ENCODE measurements around the gene ETV5. TPM values are rescaled to one million over a fixed set of nuclear protein-coding genes. Genes with fewer than 3 reads are reported as not detected.
A peak's percentile ranks its signal among the peaks of the same experiment; 100 is the strongest.

ETV5 gene
- polyA plus RNA-seq, 3 donors, result 0.07 to 1.2 (median 0.88) TPM

- no peak overlapping the region for H3K9ac ChIP-seq (ENCODE audit: insufficient read depth, low read length, poor library complexity, severe bottlenecking)
- no peaks in the 10 kb centered on the region for H3K79me2 ChIP-seq (ENCODE audit: insufficient read depth, low read length)
- no peak overlapping the region for H3K4me2 ChIP-seq (replicated peaks; ENCODE audit: extremely low read depth, low read length, poor library complexity, severe bottlenecking)
- H3K4me1 ChIP-seq (ENCODE audit: control insufficient read depth in 1 of 2, insufficient read depth in 2 of 2, low read length in 2 of 2), result no peaks in the 10 kb centered on the region
- no peaks in the 10 kb centered on the region for H3K36me3 ChIP-seq (replicated peaks in 1 of 2; ENCODE audit: control insufficient read depth in 1 of 2, insufficient read depth in 2 of 2, low read length in 2 of 2)
- peak overlapping the region in 1 of 7 donors; percentile 34 for H3K27ac Mint-ChIP-seq
- no peaks in the 10 kb centered on the region for H4K20me1 ChIP-seq (ENCODE audit: insufficient read depth, low read length)
- 83% methylated on average over 2 of the region's 2 CpGs for WGBS (ENCODE audit: insufficient coverage)
- H3K9me3 ChIP-seq (replicated peaks in 1 of 2; ENCODE audit: control insufficient read depth in 1 of 2, insufficient read depth in 1 of 2, low read length in 2 of 2), result no peaks in the 10 kb centered on the region
- peaks cover 0 to 2% (median 0%) of the 10 kb centered on the region in 3 donors for H3K27me3 Mint-ChIP-seq (ENCODE audit: low read depth in 3 of 3)
- H3K4me3 ChIP-seq (replicated peaks in 1 of 3; ENCODE audit: low read depth in 2 of 3, low read length in 3 of 3), result no peak overlapping the region
- no peak for DNase-seq
- H3K27me3 ChIP-seq (ENCODE audit: control insufficient read depth in 2 of 2, insufficient read depth in 2 of 2, low read length in 2 of 2), result no peaks in the 10 kb centered on the region
- peaks cover 2 to 7% of the 10 kb centered on the region in 2 donors for H3K36me3 Mint-ChIP-seq
- no peaks in the 10 kb centered on the region for H3K9me3 Mint-ChIP-seq
- no peak overlapping the region for H3K27ac ChIP-seq (ENCODE audit: low read depth in 1 of 2, low read length in 2 of 2)
- H3K4me3 Mint-ChIP-seq, result no peak overlapping the region
- intact Hi-C loops (cut with micrococcal nuclease), result no loop called here
- H3K4me1 Mint-ChIP-seq, result no peaks in the 10 kb centered on the region
- TF ChIP-seq, protein P1, sequence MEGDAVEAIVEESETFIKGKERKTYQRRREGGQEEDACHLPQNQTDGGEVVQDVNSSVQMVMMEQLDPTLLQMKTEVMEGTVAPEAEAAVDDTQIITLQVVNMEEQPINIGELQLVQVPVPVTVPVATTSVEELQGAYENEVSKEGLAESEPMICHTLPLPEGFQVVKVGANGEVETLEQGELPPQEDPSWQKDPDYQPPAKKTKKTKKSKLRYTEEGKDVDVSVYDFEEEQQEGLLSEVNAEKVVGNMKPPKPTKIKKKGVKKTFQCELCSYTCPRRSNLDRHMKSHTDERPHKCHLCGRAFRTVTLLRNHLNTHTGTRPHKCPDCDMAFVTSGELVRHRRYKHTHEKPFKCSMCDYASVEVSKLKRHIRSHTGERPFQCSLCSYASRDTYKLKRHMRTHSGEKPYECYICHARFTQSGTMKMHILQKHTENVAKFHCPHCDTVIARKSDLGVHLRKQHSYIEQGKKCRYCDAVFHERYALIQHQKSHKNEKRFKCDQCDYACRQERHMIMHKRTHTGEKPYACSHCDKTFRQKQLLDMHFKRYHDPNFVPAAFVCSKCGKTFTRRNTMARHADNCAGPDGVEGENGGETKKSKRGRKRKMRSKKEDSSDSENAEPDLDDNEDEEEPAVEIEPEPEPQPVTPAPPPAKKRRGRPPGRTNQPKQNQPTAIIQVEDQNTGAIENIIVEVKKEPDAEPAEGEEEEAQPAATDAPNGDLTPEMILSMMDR (IDR thresholded peaks at IDR 0.05), result no peak
- no peak overlapping the region for H2AFZ ChIP-seq (ENCODE audit: insufficient read depth, low read depth, low read length, poor library complexity, severe bottlenecking)
These were observed 23.6 kb upstream of the ETV5 start for GRCh38 chr3:186132487-186132886.

- Mint-ChIP-seq H3K4me3 (no peak overlapping the region), H3K9me3 (peaks cover 0 to 1% (median 0%) of the 10 kb centered on the region in 7 donors), H3K27ac (no peak overlapping the region), H3K4me1 (no peaks in the 10 kb centered on the region), H3K27me3 (ENCODE audit: low read depth in 3 of 3) (peaks cover 0 to 2% (median 0%) of the 10 kb centered on the region in 3 donors), H3K36me3 (peaks cover 2 to 9% of the 10 kb centered on the region in 2 donors)
- no peaks in the 10 kb centered on the region for H4K20me1 ChIP-seq (ENCODE audit: insufficient read depth, low read length)
- H3K79me2 ChIP-seq (ENCODE audit: insufficient read depth, low read length), result no peaks in the 10 kb centered on the region
- no peaks in the 10 kb centered on the region for H3K36me3 ChIP-seq (replicated peaks in 1 of 2; ENCODE audit: control insufficient read depth in 1 of 2, insufficient read depth in 2 of 2, low read length in 2 of 2)
- no peak for DNase-seq
- TF ChIP-seq, protein P1 (IDR thresholded peaks at IDR 0.05), result no peak
- no peak overlapping the region for H2AFZ ChIP-seq (ENCODE audit: insufficient read depth, low read depth, low read length, poor library complexity, severe bottlenecking)
- WGBS (ENCODE audit: insufficient coverage), result 90% methylated on average over 2 of the region's 4 CpGs
- H3K4me2 ChIP-seq (replicated peaks; ENCODE audit: extremely low read depth, low read length, poor library complexity, severe bottlenecking), result no peak overlapping the region
- no peaks in the 10 kb centered on the region for H3K9me3 ChIP-seq (replicated peaks in 1 of 2; ENCODE audit: control insufficient read depth in 1 of 2, insufficient read depth in 1 of 2, low read length in 2 of 2)
- H3K27me3 ChIP-seq (ENCODE audit: control insufficient read depth in 2 of 2, insufficient read depth in 2 of 2, low read length in 2 of 2), result no peaks in the 10 kb centered on the region
- H3K4me3 ChIP-seq (replicated peaks in 1 of 3; ENCODE audit: low read depth in 2 of 3, low read length in 3 of 3), result no peak overlapping the region
- H3K9ac ChIP-seq (ENCODE audit: insufficient read depth, low read length, poor library complexity, severe bottlenecking), result no peak overlapping the region
- H3K27ac ChIP-seq (ENCODE audit: low read depth in 1 of 2, low read length in 2 of 2), result no peak overlapping the region
- intact Hi-C loops (cut with micrococcal nuclease), result no loop called here
- H3K4me1 ChIP-seq (ENCODE audit: control insufficient read depth in 1 of 2, insufficient read depth in 2 of 2, low read length in 2 of 2), result no peaks in the 10 kb centered on the region
These were observed 20.3 kb upstream of the ETV5 start for GRCh38 chr3:186129206-186129605.

Measured in CD14-positive monocyte (primary cell).